Measurements from ENCODE around the gene DCLK2. TPM values are rescaled to one million over a fixed set of nuclear protein-coding genes. Genes with fewer than 3 reads are reported as not detected.

Gene DCLK2
- total and polyA plus RNA-seq, 4 donors: 2.4 to 17.9 (median 12.7) TPM

DNA sequence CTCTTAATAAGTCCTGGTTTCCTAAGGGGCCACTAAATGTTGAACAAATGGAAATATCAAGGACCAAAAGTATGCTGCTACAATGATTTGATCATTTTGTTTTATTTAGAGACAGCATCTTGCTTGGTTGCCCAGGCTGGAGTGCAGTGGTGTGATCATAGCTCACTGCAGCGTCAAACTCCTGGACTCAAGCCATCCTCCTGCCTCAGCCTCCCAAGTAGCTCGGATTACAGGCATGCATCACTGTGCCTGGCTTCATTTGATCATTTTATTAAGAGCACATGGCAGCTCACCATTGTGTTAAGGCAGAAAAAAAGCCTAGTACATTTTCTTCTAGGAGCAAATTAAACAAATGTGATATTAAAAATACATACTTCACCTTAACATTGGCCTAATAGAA, 52.7 kb downstream of the DCLK2 start:
- intact Hi-C loops (cut with DNase I): no loop called here
- no peaks in the 10 kb centered on the region for H3K9me3 ChIP-seq (ENCODE audit: control insufficient read depth, low read length)
- peaks cover 0 to 3% of the 10 kb centered on the region in 2 donors for H3K4me1 ChIP-seq (ENCODE audit: control insufficient read depth in 1 of 2, insufficient read depth in 2 of 2, low read length in 2 of 2)
- no peaks in the 10 kb centered on the region for H3K27me3 ChIP-seq (ENCODE audit: control insufficient read depth in 1 of 2, insufficient read depth in 2 of 2, low read length in 1 of 2)
- H3K27ac ChIP-seq (ENCODE audit: low read depth in 1 of 2, low read length in 2 of 2): no peak overlapping the region
- no peaks in the 10 kb centered on the region for H3K36me3 ChIP-seq (ENCODE audit: control insufficient read depth in 1 of 2, insufficient read depth in 2 of 2, low read length in 1 of 2)
- 13 to 20% methylated on average over 2 of the region's 2 CpGs for WGBS, 2 donors
- DNase-seq: peak in 1 of 2 donors; percentile 68
- H3K4me3 ChIP-seq (ENCODE audit: low read length in 2 of 2): no peak overlapping the region
- ATAC-seq (ENCODE audit: low FRiP score): peak; percentile 67

GRCh38 chr4:150131581-150132228, 53.5 kb downstream of the DCLK2 start:
- Histone ChIP-seq H3K27ac (ENCODE audit: low read depth in 1 of 2, low read length in 2 of 2) (no peak overlapping the region), H3K4me3 (ENCODE audit: low read length in 2 of 2) (no peak overlapping the region)

DNA sequence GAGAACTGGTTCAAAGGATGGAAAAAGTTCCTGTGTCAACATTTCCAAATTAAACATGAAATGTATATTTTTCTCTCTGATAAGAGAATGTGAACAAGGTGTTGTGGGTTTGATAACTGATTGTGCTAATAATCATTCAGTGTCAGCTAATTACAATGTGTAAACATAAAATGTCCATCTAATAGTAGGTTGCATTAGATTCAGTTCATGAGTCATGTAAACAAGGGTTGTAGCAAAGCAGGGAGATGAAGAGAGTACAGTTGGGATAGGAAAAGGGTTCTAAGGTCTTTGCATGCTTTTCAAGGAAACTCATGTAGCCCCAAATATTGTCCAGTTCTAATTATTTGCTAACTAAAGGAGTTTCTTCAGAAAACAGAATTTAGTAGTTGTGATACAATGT, 55.4 kb downstream of the DCLK2 start:
- Histone ChIP-seq H3K36me3 (ENCODE audit: control insufficient read depth in 1 of 2, insufficient read depth in 2 of 2, low read length in 1 of 2) (no peaks in the 10 kb centered on the region), H3K27me3 (ENCODE audit: control insufficient read depth in 1 of 2, insufficient read depth in 2 of 2, low read length in 1 of 2) (no peaks in the 10 kb centered on the region), H3K27ac (ENCODE audit: low read depth in 1 of 2, low read length in 2 of 2) (no peak overlapping the region), H3K9me3 (ENCODE audit: control insufficient read depth, low read length) (no peaks in the 10 kb centered on the region), H3K4me3 (ENCODE audit: low read length in 2 of 2) (no peak overlapping the region), H3K4me1 (ENCODE audit: control insufficient read depth in 1 of 2, insufficient read depth in 2 of 2, low read length in 2 of 2) (peaks cover 0 to 2% of the 10 kb centered on the region in 2 donors)
- DNase-seq (no peak), ATAC-seq (ENCODE audit: low FRiP score) (no peak)
- intact Hi-C loops (cut with DNase I): no loop called here

More at GRCh38 chr4:150131581-150132228, 53.5 kb downstream of the DCLK2 start:
- peaks cover 0 to 2% of the 10 kb centered on the region in 2 donors for H3K4me1 ChIP-seq (ENCODE audit: control insufficient read depth in 1 of 2, insufficient read depth in 2 of 2, low read length in 2 of 2)
- H3K9me3 ChIP-seq (ENCODE audit: control insufficient read depth, low read length): no peaks in the 10 kb centered on the region
- 94 to 96% methylated on average over 1 of the region's 1 CpG for WGBS, 2 donors
- H3K27me3 ChIP-seq (ENCODE audit: control insufficient read depth in 1 of 2, insufficient read depth in 2 of 2, low read length in 1 of 2): no peaks in the 10 kb centered on the region
- DNase-seq: no peak
- no peaks in the 10 kb centered on the region for H3K36me3 ChIP-seq (ENCODE audit: control insufficient read depth in 1 of 2, insufficient read depth in 2 of 2, low read length in 1 of 2)
- ATAC-seq (ENCODE audit: low FRiP score): no peak
- intact Hi-C loops (cut with DNase I): no loop called here

DNA sequence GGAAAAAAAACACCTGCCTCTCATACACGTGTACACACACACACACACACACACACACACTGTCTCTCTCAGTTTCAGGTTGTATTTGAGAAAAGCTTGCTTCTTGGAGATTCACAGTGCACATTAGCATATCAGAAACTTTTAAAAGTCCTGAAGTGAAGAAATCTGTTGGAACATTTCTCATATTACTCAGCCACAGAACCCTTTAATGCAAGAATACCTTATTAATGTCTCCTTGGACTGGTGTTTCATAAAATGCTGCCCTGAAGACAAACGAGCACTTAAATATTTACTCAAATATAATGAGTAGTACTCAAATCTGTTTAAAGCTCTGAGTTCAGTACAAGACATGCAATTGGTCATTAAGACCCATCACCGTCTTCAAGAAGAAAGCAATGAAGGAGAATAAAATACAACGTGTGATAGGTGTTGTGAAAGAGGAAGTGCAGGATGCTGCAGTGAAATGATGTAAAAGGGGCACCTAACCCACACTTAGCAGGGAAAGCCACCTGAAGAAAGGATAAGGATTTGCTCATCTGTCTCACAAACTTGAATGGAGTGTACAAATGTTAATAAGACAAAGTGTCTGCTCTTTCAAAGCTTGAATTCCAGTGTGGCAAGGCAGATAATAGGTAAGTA, 57.0 kb downstream of the DCLK2 start:
- Histone ChIP-seq H3K27ac (ENCODE audit: low read depth in 1 of 2, low read length in 2 of 2) (no peak overlapping the region), H3K36me3 (ENCODE audit: control insufficient read depth in 1 of 2, insufficient read depth in 2 of 2, low read length in 1 of 2) (no peaks in the 10 kb centered on the region), H3K4me3 (ENCODE audit: low read length in 2 of 2) (no peak overlapping the region), H3K4me1 (ENCODE audit: control insufficient read depth in 1 of 2, insufficient read depth in 2 of 2, low read length in 2 of 2) (peaks cover 1 to 5% of the 10 kb centered on the region in 2 donors), H3K27me3 (ENCODE audit: control insufficient read depth in 1 of 2, insufficient read depth in 2 of 2, low read length in 1 of 2) (no peaks in the 10 kb centered on the region), H3K9me3 (ENCODE audit: control insufficient read depth, low read length) (no peaks in the 10 kb centered on the region)
- intact Hi-C loops (cut with DNase I): no loop called here
- 68 to 74% methylated on average over 4 of the region's 4 CpGs for WGBS, 2 donors
- no peak for DNase-seq
- ATAC-seq (ENCODE audit: low FRiP score): no peak

- WGBS, 2 donors: 75 to 85% methylated on average over 3 of the region's 3 CpGs
- ATAC-seq (ENCODE audit: low FRiP score): no peak
- H3K36me3 ChIP-seq (ENCODE audit: control insufficient read depth in 1 of 2, insufficient read depth in 2 of 2, low read length in 1 of 2): no peaks in the 10 kb centered on the region
- no peak overlapping the region for H3K4me3 ChIP-seq (ENCODE audit: low read length in 2 of 2)
- no peak for DNase-seq
- intact Hi-C loops (cut with DNase I): no loop called here
- no peaks in the 10 kb centered on the region for H3K9me3 ChIP-seq (ENCODE audit: control insufficient read depth, low read length)
- H3K27me3 ChIP-seq (ENCODE audit: control insufficient read depth in 1 of 2, insufficient read depth in 2 of 2, low read length in 1 of 2): no peaks in the 10 kb centered on the region
- H3K27ac ChIP-seq (ENCODE audit: low read depth in 1 of 2, low read length in 2 of 2): no peak overlapping the region
- H3K4me1 ChIP-seq (ENCODE audit: control insufficient read depth in 1 of 2, insufficient read depth in 2 of 2, low read length in 2 of 2): peaks cover 1 to 5% of the 10 kb centered on the region in 2 donors
These were observed 57.8 kb downstream of the DCLK2 start for GRCh38 chr4:150136036-150136435.

DNA sequence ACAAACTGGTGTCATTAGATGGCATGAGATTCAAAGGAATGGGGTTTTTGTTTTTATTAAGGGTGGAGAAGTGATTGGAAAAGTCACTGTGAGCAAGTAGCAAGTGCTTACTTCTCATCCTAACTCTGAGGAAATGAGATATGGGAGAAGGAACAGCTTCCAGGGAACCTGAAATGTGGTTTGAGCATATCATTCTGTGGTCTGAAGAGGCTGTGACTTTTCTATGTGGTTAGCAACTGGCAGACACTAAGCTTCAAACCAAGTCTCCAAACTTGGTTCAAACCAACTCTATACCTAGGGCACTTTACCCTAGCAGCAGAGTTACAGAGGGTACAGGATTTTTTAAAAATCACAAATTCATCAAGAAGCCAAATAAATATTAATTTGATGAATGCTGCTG, 58.2 kb downstream of the DCLK2 start:
- no peaks in the 10 kb centered on the region for H3K9me3 ChIP-seq (ENCODE audit: control insufficient read depth, low read length)
- H3K27me3 ChIP-seq (ENCODE audit: control insufficient read depth in 1 of 2, insufficient read depth in 2 of 2, low read length in 1 of 2): no peaks in the 10 kb centered on the region
- H3K27ac ChIP-seq (ENCODE audit: low read depth in 1 of 2, low read length in 2 of 2): no peak overlapping the region
- intact Hi-C loops (cut with DNase I): no loop called here
- ATAC-seq (ENCODE audit: low FRiP score): no peak
- no peaks in the 10 kb centered on the region for H3K36me3 ChIP-seq (ENCODE audit: control insufficient read depth in 1 of 2, insufficient read depth in 2 of 2, low read length in 1 of 2)
- H3K4me1 ChIP-seq (ENCODE audit: control insufficient read depth in 1 of 2, insufficient read depth in 2 of 2, low read length in 2 of 2): peaks cover 1 to 5% of the 10 kb centered on the region in 2 donors
- no peak overlapping the region for H3K4me3 ChIP-seq (ENCODE audit: low read length in 2 of 2)
- DNase-seq: no peak

DNA sequence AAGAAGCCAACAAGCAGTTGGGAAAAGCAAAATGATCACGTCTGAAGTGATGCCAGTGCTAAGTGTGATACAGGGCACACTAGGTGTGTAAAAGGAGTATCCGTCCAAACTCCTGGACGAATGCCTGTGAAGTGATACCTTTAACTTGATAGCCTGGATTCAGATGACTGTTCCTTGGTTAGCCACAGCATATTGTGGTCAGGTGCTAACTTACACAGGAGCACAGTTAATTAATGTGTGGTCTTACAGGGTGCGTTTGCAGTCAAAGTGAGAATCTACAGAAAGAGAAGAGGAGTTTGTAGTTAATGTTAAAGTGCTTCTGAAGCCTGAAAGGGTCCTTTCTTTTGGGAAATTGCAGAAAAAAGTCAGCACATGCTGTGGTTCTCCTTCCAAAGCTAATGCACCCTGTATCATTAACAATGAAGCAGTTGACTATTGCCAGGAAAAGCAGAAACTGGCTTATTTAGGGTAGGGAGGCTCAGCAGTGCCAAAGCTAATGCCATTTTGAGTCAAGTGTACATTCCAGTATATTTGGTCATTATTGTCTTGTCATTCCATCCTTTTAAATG, 61.1 kb downstream of the DCLK2 start:
- Histone ChIP-seq H3K36me3 (ENCODE audit: control insufficient read depth in 1 of 2, insufficient read depth in 2 of 2, low read length in 1 of 2) (no peaks in the 10 kb centered on the region), H3K9me3 (ENCODE audit: control insufficient read depth, low read length) (no peaks in the 10 kb centered on the region), H3K27me3 (ENCODE audit: control insufficient read depth in 1 of 2, insufficient read depth in 2 of 2, low read length in 1 of 2) (no peaks in the 10 kb centered on the region), H3K4me3 (ENCODE audit: low read length in 2 of 2) (no peak overlapping the region), H3K27ac (ENCODE audit: low read depth in 1 of 2, low read length in 2 of 2) (no peak overlapping the region), H3K4me1 (ENCODE audit: control insufficient read depth in 1 of 2, insufficient read depth in 2 of 2, low read length in 2 of 2) (peaks cover 1 to 5% of the 10 kb centered on the region in 2 donors)
- ATAC-seq (ENCODE audit: low FRiP score) (no peak), DNase-seq (no peak)
- WGBS, 2 donors: 51 to 64% methylated on average over 4 of the region's 4 CpGs
- intact Hi-C loops (cut with DNase I): no loop called here

DNA sequence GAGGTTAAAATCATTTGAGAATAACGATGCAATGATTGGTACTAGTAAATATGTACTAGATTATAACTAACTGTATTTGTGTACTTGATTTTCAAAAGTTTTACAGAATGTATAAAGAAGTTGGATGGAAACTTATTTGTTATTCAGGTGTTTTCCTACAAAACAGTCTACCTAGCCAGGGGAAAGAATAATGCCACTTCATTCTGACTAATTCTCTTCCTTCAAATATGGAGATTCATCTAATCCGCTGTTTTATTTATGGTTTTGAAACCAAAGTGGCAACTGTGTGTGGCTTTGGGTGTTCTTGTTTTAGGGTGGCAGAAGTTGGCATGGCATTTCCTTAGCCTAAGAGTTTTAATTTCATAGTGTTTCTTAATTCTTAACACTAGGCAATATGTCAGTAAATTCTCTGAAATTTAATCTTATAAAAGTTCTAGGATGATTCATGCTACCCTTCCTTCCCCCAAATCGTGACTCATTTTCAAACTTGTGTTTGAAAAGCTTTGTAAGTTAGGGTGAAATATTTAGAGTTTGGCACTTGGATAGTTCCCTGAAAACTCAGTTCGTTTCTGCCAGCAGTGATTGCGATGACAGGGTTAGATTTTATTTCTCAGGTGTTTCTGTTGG, 62.6 kb downstream of the DCLK2 start:
- H3K4me1 ChIP-seq (ENCODE audit: control insufficient read depth in 1 of 2, insufficient read depth in 2 of 2, low read length in 2 of 2): peaks cover 3 to 6% of the 10 kb centered on the region in 2 donors
- no peak overlapping the region for H3K27ac ChIP-seq (ENCODE audit: low read depth in 1 of 2, low read length in 2 of 2)
- peak; percentile 38 for ATAC-seq (ENCODE audit: low FRiP score)
- no peaks in the 10 kb centered on the region for H3K27me3 ChIP-seq (ENCODE audit: control insufficient read depth in 1 of 2, insufficient read depth in 2 of 2, low read length in 1 of 2)
- intact Hi-C loops (cut with DNase I): no loop called here
- H3K36me3 ChIP-seq (ENCODE audit: control insufficient read depth in 1 of 2, insufficient read depth in 2 of 2, low read length in 1 of 2): no peaks in the 10 kb centered on the region
- 31 to 33% methylated on average over 5 of the region's 5 CpGs for WGBS, 2 donors
- peak overlapping the region in 1 of 2 donors; percentile 26 for H3K4me3 ChIP-seq (ENCODE audit: low read length in 2 of 2)
- no peak for DNase-seq
- no peaks in the 10 kb centered on the region for H3K9me3 ChIP-seq (ENCODE audit: control insufficient read depth, low read length)

Measured in aorta (tissue), 5 donors.